ENCODE data around the gene CARMIL3.

The CARMIL3 gene

DNA sequence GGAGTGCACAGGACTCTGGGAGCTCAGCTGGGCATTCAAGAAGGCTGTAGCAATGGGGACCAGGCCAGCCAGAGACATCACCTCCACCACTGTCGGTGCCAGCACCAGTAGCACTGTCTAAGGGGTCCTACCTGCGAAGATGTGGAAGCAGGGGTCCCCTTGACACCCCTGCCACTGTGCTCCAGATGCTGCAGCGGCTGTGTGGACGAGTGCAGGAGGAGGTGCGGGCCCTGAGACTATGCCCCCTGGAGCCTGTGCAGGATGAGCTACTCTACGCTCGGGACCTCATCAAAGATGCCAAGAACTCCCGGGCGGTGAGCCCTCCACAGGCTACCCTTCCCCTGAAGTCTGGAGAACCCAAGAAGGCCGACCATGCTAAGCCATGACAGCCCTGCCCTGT is 8.6 kb downstream of the CARMIL3 start:
- CTCF ChIA-PET: interaction anchor here (0.9 to 14.5 kb wide), 11 partner anchors 9 to 247 kb away, joined by 3 to 536 read pairs (median 7); partner anchors contain the start of genes CARMIL3, CIDEB, CPNE6 and DCAF11

DNA sequence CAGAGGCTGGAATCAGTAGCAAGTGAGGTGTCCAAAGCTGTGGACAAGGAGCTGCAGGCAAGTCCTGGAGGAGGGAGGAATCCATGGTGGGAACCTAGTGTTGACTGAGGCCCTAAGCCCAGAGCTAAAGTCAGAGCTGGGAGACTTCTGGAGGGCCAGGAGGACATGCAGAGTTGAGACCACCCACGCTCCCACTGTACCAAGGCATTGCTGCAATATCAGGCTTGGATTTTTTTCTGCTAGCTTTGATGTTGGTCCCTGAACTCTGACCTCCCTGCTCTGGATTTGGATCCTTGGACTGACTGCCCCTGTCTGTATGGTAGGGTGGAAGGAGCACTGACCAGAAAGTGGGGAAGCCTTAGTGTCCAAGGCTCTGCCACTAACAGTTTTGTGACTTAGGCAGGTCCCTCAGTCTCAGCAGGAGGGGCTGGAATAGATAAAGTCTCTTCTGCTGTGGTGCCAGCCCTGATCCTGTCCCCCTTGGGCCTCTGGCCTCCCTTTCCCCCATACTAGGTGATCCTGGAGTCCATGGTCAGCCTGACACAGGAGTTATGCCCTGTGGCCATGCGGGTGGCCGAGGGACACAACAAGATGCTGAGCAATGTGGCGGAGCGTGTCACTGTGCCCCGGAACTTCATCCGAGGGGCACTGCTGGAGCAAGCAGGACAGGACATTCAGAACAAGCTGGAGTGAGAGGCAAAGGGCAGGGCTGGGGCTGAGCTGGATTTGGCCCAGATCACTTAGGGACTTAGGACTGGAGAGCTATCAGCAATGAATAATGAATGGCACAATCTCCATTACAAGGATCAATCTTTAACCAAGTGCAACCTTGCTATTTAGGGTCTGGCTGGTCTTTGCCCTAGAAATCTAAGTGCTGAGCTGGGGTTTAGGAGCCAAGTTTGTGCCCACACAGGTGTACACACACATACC is 9.4 kb downstream of the CARMIL3 start:
- DNase-seq (ENCODE audit: low read depth, low spot score): no peak
- CTCF ChIA-PET: interaction anchor here (0.8 to 14.5 kb wide), 15 partner anchors 9 to 246 kb away, joined by 3 to 536 read pairs (median 5); partner anchors contain the start of genes CARMIL3, CIDEB, CPNE6 and DCAF11
- TF ChIP-seq, protein P1, sequence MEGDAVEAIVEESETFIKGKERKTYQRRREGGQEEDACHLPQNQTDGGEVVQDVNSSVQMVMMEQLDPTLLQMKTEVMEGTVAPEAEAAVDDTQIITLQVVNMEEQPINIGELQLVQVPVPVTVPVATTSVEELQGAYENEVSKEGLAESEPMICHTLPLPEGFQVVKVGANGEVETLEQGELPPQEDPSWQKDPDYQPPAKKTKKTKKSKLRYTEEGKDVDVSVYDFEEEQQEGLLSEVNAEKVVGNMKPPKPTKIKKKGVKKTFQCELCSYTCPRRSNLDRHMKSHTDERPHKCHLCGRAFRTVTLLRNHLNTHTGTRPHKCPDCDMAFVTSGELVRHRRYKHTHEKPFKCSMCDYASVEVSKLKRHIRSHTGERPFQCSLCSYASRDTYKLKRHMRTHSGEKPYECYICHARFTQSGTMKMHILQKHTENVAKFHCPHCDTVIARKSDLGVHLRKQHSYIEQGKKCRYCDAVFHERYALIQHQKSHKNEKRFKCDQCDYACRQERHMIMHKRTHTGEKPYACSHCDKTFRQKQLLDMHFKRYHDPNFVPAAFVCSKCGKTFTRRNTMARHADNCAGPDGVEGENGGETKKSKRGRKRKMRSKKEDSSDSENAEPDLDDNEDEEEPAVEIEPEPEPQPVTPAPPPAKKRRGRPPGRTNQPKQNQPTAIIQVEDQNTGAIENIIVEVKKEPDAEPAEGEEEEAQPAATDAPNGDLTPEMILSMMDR (IDR thresholded peaks at IDR 0.05; ENCODE audit: insufficient read depth, low read length, missing control alignments): no peak
- POLR2A ChIA-PET: no interaction called here
- H3K4me3 ChIP-seq (ENCODE audit: low read depth, low read length): no peak overlapping the region

More for the DNA sequence above, 8.6 kb downstream of the CARMIL3 start:
- TF ChIP-seq, protein P1 (IDR thresholded peaks at IDR 0.05; ENCODE audit: insufficient read depth, low read length, missing control alignments): no peak
- POLR2A ChIA-PET: interaction anchor here (0.6 kb wide), 1 partner anchor 29 kb away, joined by 3 read pairs; no protein-coding TSS in a partner anchor
- no peak overlapping the region for H3K4me3 ChIP-seq (ENCODE audit: low read depth, low read length)
- no peak for DNase-seq (ENCODE audit: low read depth, low spot score)

DNA sequence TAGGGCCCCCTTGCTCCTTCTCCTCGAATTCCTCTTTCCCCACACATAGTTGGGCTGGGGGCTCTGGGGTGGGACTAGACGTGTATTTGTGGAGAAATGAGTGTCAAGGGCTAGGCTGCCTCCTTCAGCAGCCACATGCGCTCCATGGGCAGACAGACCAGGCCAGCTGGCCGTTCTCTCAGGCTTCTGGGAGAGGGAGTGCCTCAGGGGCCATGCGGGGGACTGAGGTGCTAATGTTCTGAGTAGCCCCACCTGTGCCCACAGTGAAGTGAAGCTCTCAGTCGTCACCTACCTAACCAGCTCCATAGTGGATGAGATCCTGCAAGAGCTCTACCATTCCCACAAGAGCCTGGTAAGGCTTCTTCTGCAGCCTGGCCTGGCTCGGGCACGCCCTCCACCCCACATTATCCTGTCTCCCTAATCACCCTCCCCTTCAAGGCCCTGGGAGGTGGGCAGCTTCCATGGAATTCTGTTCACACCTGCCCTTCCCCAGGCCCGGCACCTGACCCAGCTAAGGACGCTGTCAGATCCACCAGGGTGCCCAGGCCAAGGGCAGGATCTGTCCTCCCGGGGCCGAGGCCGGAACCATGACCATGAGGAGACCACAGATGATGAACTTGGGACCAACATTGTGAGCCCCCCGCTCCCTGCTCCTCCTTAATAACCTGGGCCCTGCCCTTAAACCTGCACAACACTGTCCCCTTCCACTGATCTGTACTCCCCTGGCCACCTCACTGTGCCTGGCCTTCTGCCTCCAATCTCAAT is 10.6 kb downstream of the CARMIL3 start:
- no peak overlapping the region for H3K4me3 ChIP-seq (ENCODE audit: low read depth, low read length)
- TF ChIP-seq, protein P1 (IDR thresholded peaks at IDR 0.05; ENCODE audit: insufficient read depth, low read length, missing control alignments): no peak
- DNase-seq (ENCODE audit: low read depth, low spot score): no peak
- ChIA-PET POLR2A (no interaction called here), CTCF (interaction anchor here (0.8 to 14.5 kb wide), 8 partner anchors 10 to 245 kb away, joined by 3 to 536 read pairs (median 12); partner anchors contain the start of genes CIDEB and PCK2)

DNA sequence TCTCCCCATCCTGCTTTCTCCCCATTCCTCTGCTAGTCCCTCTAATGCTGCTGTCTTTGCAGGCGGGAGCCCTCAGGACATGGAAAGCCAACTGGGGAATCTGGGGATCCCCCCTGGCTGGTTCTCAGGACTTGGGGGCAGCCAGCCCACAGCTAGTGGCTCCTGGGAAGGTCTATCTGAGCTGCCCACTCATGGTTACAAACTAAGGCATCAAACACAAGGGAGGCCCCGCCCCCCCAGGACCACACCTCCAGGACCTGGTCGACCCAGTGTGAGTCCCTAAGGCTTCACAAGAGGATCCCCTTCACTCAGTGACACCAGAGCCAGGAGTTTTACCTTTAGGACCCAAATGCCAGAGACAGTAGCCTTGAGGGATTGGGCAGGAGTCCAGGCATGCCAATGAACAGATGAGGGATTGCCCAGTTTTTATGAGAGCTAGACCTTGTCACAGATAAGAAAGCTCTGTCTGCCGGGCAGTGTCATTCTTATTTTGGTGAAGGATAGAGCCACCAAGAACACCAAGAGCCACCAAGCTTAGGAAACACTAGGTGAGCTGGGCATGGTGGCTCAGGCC is 11.5 kb downstream of the CARMIL3 start:
- no peak overlapping the region for H3K4me3 ChIP-seq (ENCODE audit: low read depth, low read length)
- TF ChIP-seq, protein P1 (IDR thresholded peaks at IDR 0.05; ENCODE audit: insufficient read depth, low read length, missing control alignments): no peak
- DNase-seq (ENCODE audit: low read depth, low spot score): no peak
- CTCF ChIA-PET: interaction anchor here (1.0 to 14.5 kb wide), 4 partner anchors 12 to 44 kb away, joined by 3 to 536 read pairs (median 145); partner anchors contain the start of genes CARMIL3 and PCK2
- POLR2A ChIA-PET: no interaction called here

DNA sequence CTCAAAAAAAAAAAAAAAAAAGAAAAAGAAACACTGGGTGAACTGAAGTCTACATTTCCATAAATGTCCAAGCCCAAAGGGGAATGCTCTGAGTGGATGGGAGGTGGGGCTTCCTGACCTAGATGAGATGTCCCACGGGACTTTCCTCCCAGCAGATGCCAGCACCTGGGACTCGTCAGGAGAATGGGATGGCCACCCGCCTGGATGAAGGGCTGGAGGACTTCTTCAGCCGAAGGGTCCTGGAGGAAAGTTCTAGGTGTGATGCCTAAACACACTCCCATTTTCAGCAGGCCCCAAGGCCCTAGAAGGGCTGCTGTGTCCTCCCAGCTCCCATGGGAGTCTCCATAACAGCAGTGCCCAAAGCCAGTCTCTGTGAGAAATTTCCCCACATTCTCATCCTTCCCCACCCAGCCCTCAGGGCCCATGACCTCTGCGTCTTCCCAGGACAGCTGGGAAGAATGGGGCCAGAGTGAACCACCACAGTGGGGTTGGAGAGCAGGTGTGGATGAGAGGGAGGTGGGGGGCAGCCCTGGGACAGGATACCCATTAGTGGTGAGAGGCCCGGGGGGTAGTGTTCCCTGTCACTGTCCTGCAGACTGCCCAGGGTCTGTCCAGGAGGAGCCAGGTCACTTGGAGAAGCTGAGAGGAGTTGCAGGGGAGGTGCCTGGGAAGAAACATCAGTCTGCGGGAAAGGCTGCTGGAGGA is 12.4 kb downstream of the CARMIL3 start:
- DNase-seq (ENCODE audit: low read depth, low spot score): no peak
- CTCF ChIA-PET: interaction anchor here (1.0 to 14.5 kb wide), 5 partner anchors 13 to 97 kb away, joined by 3 to 536 read pairs (median 43); partner anchors contain the start of genes CARMIL3, IRF9 and PCK2
- POLR2A ChIA-PET: no interaction called here
- no peak overlapping the region for H3K4me3 ChIP-seq (ENCODE audit: low read depth, low read length)
- TF ChIP-seq, protein P1 (IDR thresholded peaks at IDR 0.05; ENCODE audit: insufficient read depth, low read length, missing control alignments): no peak

All from AG04449 (cell line).